ENCODE data around the gene GCM1.

Gene GCM1

GRCh38 chr6:53103993-53104675 lies 44.5 kb downstream of the GCM1 start:
- DNase-seq: peak; percentile 39

- DNase-seq: no peak
These were observed 47.6 kb downstream of the GCM1 start for GRCh38 chr6:53101006-53101405.

GRCh38 chr6:53100561-53100960 lies 48.1 kb downstream of the GCM1 start:
- no peak for DNase-seq

GRCh38 chr6:53095716-53096115 lies 52.9 kb downstream of the GCM1 start:
- no peak for DNase-seq

- no peak for DNase-seq
These were observed 53.4 kb downstream of the GCM1 start for GRCh38 chr6:53095270-53095669.

GRCh38 chr6:53090576-53090975 lies 58.1 kb downstream of the GCM1 start:
- DNase-seq: no peak

- DNase-seq: no peak
These were observed 58.7 kb downstream of the GCM1 start for GRCh38 chr6:53089948-53090347.

- no peak for DNase-seq
These were observed 62.3 kb downstream of the GCM1 start for GRCh38 chr6:53086302-53086701.

- DNase-seq: no peak
These were observed 67.8 kb downstream of the GCM1 start for GRCh38 chr6:53080813-53081212.
